Measurements from ENCODE around the gene CADPS.

The CADPS gene

GRCh38 chr3:62761311-62761710 lies 113.9 kb downstream of the CADPS start:
- no peaks in the 10 kb centered on the region for H3K27me3 ChIP-seq
- no peaks in the 10 kb centered on the region for H4K20me1 ChIP-seq
- H3K9ac ChIP-seq = no peak overlapping the region
- no peak overlapping the region for H3K4me3 ChIP-seq
- no peak for TF ChIP-seq Cebpa-rat (IDR thresholded peaks at IDR 0.05)
- H3K9me3 ChIP-seq = no peaks in the 10 kb centered on the region
- no peaks in the 10 kb centered on the region for H3K36me3 ChIP-seq
- H3K4me1 ChIP-seq = peaks cover 1% of the 10 kb centered on the region
- no peak overlapping the region for H3K4me2 ChIP-seq
- no peak overlapping the region for H3K27ac ChIP-seq

- H3K4me3 ChIP-seq = no peak overlapping the region
- TF ChIP-seq Cebpa-rat (IDR thresholded peaks at IDR 0.05) = no peak
- H3K9ac ChIP-seq = no peak overlapping the region
- H4K20me1 ChIP-seq = no peaks in the 10 kb centered on the region
- H3K4me2 ChIP-seq = no peak overlapping the region
- no peak overlapping the region for H3K27ac ChIP-seq
- H3K4me1 ChIP-seq = peaks cover 21% of the 10 kb centered on the region
- no peaks in the 10 kb centered on the region for H3K27me3 ChIP-seq
- H3K9me3 ChIP-seq = no peaks in the 10 kb centered on the region
- H3K36me3 ChIP-seq = no peaks in the 10 kb centered on the region
These were observed 116.7 kb downstream of the CADPS start for GRCh38 chr3:62758296-62759066.

DNA sequence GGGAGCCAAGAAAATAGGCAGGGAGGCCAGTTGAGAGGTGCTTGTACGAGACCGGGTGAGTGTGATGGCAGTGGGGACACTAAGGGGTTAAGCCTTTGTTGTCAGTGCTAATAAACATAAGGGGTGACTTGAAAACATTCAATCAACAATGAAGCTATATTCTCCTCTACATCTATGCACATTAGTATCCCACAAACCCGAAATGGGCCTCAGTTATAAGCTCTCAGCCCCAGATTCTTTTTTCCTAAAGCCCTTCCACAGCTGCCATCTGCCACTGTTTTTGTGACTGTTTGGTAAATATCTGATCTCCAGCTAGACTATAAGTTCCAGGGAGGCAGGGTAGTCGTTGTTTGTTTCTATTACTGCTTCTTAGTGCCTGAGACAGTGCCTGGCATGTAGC lies 118.2 kb downstream of the CADPS start:
- no peak overlapping the region for H3K9ac ChIP-seq
- no peak overlapping the region for H3K27ac ChIP-seq
- H3K4me2 ChIP-seq = no peak overlapping the region
- no peaks in the 10 kb centered on the region for H3K9me3 ChIP-seq
- H3K27me3 ChIP-seq = no peaks in the 10 kb centered on the region
- H3K4me1 ChIP-seq = peaks cover 21% of the 10 kb centered on the region
- H4K20me1 ChIP-seq = no peaks in the 10 kb centered on the region
- no peak overlapping the region for H3K4me3 ChIP-seq
- TF ChIP-seq Cebpa-rat (IDR thresholded peaks at IDR 0.05) = no peak
- no peaks in the 10 kb centered on the region for H3K36me3 ChIP-seq

DNA sequence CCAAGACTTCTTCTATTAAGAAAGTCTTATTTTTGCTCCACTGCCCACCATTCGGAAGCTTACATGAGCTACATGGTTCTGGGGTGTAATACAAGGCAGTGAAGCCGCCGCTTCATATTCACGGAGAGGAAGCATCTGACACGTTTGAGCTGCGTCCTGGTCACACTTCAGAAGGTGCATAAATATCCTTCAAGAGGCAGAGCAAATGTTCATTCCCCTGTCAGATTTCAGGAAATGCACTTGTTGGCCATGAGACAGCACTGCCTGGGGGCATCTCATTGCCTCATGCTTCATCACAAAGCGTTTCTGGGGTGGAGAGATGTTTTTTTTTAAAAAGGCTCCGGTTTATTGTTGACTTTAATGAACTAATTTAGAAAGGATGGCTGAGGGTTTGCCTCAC lies 119.9 kb downstream of the CADPS start:
- no peaks in the 10 kb centered on the region for H3K27me3 ChIP-seq
- H3K9ac ChIP-seq = no peak overlapping the region
- no peaks in the 10 kb centered on the region for H3K36me3 ChIP-seq
- no peak overlapping the region for H3K4me3 ChIP-seq
- H3K9me3 ChIP-seq = no peaks in the 10 kb centered on the region
- no peak for TF ChIP-seq Cebpa-rat (IDR thresholded peaks at IDR 0.05)
- H3K4me2 ChIP-seq = peak overlapping the region; percentile 55
- H4K20me1 ChIP-seq = no peaks in the 10 kb centered on the region
- H3K27ac ChIP-seq = 0 out of 2 replicates have a peak overlapping the region, but pooled peaks have one; percentile 12
- H3K4me1 ChIP-seq = peaks cover 21% of the 10 kb centered on the region

DNA sequence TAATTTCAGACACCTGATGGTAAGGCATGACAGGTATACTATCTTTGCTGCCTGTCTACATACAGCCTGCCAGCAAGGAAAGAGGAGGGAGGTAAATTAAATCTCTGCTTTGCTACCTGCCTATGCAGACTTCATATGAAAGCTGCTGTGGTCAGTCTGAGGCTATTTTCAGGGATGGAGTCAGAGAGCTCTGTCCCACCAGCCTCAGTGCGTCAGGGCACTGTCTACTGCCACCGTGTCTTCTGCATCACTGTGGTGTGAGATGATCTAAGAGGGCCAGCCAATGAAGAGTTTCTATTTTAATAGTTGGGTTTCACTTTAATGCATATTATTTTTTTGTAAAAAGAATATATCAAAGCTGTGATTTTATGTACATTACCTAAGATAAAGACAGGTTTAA lies 125.6 kb downstream of the CADPS start:
- no peak overlapping the region for H3K4me2 ChIP-seq
- peaks cover 3% of the 10 kb centered on the region for H3K4me1 ChIP-seq
- no peaks in the 10 kb centered on the region for H3K9me3 ChIP-seq
- H3K36me3 ChIP-seq = no peaks in the 10 kb centered on the region
- H4K20me1 ChIP-seq = no peaks in the 10 kb centered on the region
- no peak overlapping the region for H3K4me3 ChIP-seq
- no peaks in the 10 kb centered on the region for H3K27me3 ChIP-seq
- TF ChIP-seq Cebpa-rat (IDR thresholded peaks at IDR 0.05) = no peak
- no peak overlapping the region for H3K27ac ChIP-seq
- H3K9ac ChIP-seq = no peak overlapping the region

GRCh38 chr3:62749130-62749529 lies 126.1 kb downstream of the CADPS start:
- H3K9ac ChIP-seq = no peak overlapping the region
- H3K4me1 ChIP-seq = no peaks in the 10 kb centered on the region
- H3K4me2 ChIP-seq = no peak overlapping the region
- no peaks in the 10 kb centered on the region for H4K20me1 ChIP-seq
- H3K27ac ChIP-seq = no peak overlapping the region
- no peaks in the 10 kb centered on the region for H3K27me3 ChIP-seq
- H3K4me3 ChIP-seq = no peak overlapping the region
- TF ChIP-seq Cebpa-rat (IDR thresholded peaks at IDR 0.05) = no peak
- H3K9me3 ChIP-seq = no peaks in the 10 kb centered on the region
- H3K36me3 ChIP-seq = no peaks in the 10 kb centered on the region

GRCh38 chr3:62737449-62737848 lies 137.8 kb downstream of the CADPS start:
- no peak overlapping the region for H3K9ac ChIP-seq
- H3K4me3 ChIP-seq = no peak overlapping the region
- no peak for TF ChIP-seq Cebpa-rat (IDR thresholded peaks at IDR 0.05)
- no peaks in the 10 kb centered on the region for H4K20me1 ChIP-seq
- no peak overlapping the region for H3K27ac ChIP-seq
- no peaks in the 10 kb centered on the region for H3K27me3 ChIP-seq
- no peaks in the 10 kb centered on the region for H3K9me3 ChIP-seq
- no peaks in the 10 kb centered on the region for H3K36me3 ChIP-seq
- no peaks in the 10 kb centered on the region for H3K4me1 ChIP-seq
- H3K4me2 ChIP-seq = no peak overlapping the region

DNA sequence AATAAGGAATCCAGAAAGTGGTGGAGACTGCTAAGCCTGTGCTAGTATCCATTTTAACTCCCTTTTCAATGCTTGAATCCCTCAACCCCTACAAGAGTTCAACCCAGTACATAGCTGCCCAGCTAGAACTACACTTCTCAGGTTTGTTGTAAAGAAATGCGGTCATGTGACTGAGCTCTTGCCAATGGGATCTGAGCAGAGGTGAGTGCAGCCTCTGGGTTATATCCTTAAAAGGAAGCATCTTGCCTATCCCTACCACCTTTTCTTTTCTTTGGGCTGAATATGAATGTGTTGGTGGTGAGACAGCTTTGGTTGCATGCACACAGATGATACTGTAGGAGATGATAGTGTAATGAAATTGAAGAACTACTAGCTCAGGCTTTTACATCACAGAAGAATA lies 139.7 kb downstream of the CADPS start:
- H3K27ac ChIP-seq = no peak overlapping the region
- TF ChIP-seq Cebpa-rat (IDR thresholded peaks at IDR 0.05) = no peak
- H3K36me3 ChIP-seq = no peaks in the 10 kb centered on the region
- H3K4me3 ChIP-seq = no peak overlapping the region
- H4K20me1 ChIP-seq = no peaks in the 10 kb centered on the region
- H3K4me1 ChIP-seq = no peaks in the 10 kb centered on the region
- no peaks in the 10 kb centered on the region for H3K9me3 ChIP-seq
- no peak overlapping the region for H3K9ac ChIP-seq
- no peak overlapping the region for H3K4me2 ChIP-seq
- no peaks in the 10 kb centered on the region for H3K27me3 ChIP-seq

GRCh38 chr3:62732183-62732904 lies 142.9 kb downstream of the CADPS start:
- no peaks in the 10 kb centered on the region for H3K4me1 ChIP-seq
- no peaks in the 10 kb centered on the region for H3K9me3 ChIP-seq
- no peaks in the 10 kb centered on the region for H3K27me3 ChIP-seq
- H3K36me3 ChIP-seq = no peaks in the 10 kb centered on the region
- H3K27ac ChIP-seq = no peak overlapping the region
- no peak for TF ChIP-seq Cebpa-rat (IDR thresholded peaks at IDR 0.05)
- H4K20me1 ChIP-seq = no peaks in the 10 kb centered on the region
- H3K4me3 ChIP-seq = no peak overlapping the region
- no peak overlapping the region for H3K9ac ChIP-seq
- no peak overlapping the region for H3K4me2 ChIP-seq

DNA sequence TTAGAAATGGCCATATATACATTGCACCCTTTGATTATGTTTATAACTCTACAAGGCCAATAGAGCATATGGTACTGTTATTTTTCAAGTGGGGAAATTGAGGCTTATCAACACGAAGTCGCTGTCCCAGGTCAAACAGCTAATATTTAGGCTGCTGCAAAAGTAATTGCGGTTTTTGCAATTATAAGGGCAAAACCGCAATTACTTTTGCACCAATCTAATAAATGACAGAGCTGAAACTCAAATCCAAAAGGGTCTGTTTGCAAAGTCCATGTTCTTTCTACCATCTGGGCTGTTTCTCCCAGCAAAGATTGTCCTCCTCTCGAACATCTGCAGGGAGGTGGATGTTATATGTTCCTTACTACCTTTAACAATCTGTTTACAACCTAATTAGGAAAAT lies 147.2 kb downstream of the CADPS start:
- no peak for TF ChIP-seq Cebpa-rat (IDR thresholded peaks at IDR 0.05)
- Histone ChIP-seq H3K36me3 (no peaks in the 10 kb centered on the region), H3K27ac (no peak overlapping the region), H3K4me3 (no peak overlapping the region), H3K27me3 (no peaks in the 10 kb centered on the region), H3K9me3 (no peaks in the 10 kb centered on the region), H4K20me1 (no peaks in the 10 kb centered on the region), H3K4me2 (no peak overlapping the region), H3K9ac (no peak overlapping the region), H3K4me1 (peaks cover 9% of the 10 kb centered on the region)
